ENCODE data around the gene TKTL1.
A peak's percentile ranks its signal among the peaks of the same experiment; 100 is the strongest.

The TKTL1 gene

GRCh38 chrX:154365052-154365600, 69.5 kb downstream of the TKTL1 start:
- no peak for DNase-seq

- DNase-seq, result no peak
Measured at GRCh38 chrX:154365997-154366665, 70.5 kb downstream of the TKTL1 start.

- no peak for DNase-seq
Measured at GRCh38 chrX:154366666-154367055, 71.1 kb downstream of the TKTL1 start.

GRCh38 chrX:154367474-154368308, 72.1 kb downstream of the TKTL1 start:
- DNase-seq, result no peak

GRCh38 chrX:154368630-154369448, 73.2 kb downstream of the TKTL1 start:
- peak; percentile 92 for DNase-seq

GRCh38 chrX:154369449-154370299, 74.1 kb downstream of the TKTL1 start:
- peak; percentile 86 for DNase-seq

GRCh38 chrX:154370300-154371016, 74.9 kb downstream of the TKTL1 start:
- no peak for DNase-seq

- DNase-seq, result peak; percentile 83
Measured at GRCh38 chrX:154371017-154371788, 75.6 kb downstream of the TKTL1 start.

- no peak for DNase-seq
Measured at GRCh38 chrX:154371789-154372300, 76.2 kb downstream of the TKTL1 start.

GRCh38 chrX:154372612-154373022, 77.0 kb downstream of the TKTL1 start:
- DNase-seq, result no peak

GRCh38 chrX:154373340-154374306, 78.0 kb downstream of the TKTL1 start:
- DNase-seq, result peak; percentile 45

- no peak for DNase-seq
Measured at GRCh38 chrX:154374313-154375155, 78.9 kb downstream of the TKTL1 start, which contains the start of gene FLNA. FLNA (minus strand) TSS chrX:154374634; CDS start chrX:154371245, 3,389 bp downstream.

- DNase-seq, result no peak
Measured at GRCh38 chrX:154375156-154375504, 79.5 kb downstream of the TKTL1 start.

- no peak for DNase-seq
Measured at GRCh38 chrX:154376774-154377173, 81.2 kb downstream of the TKTL1 start.

GRCh38 chrX:154378059-154378798, 82.6 kb downstream of the TKTL1 start:
- DNase-seq, result peak; percentile 47

- peak; percentile 94 for DNase-seq
Measured at GRCh38 chrX:154378799-154379568, 83.4 kb downstream of the TKTL1 start, which contains the start of gene EMD. EMD (plus strand) TSS chrX:154379295; CDS start chrX:154379485, 190 bp downstream.

Data from NCI-H226 (cell line).